K562 (cell line): ENCODE results near the gene BNIP5. TPM values are rescaled to one million over a fixed set of nuclear protein-coding genes. Genes with fewer than 3 reads are reported as not detected.

Experiments
- ATAC-seq: fragments of 200-7000 bp; cut with Tn5 transposase; 3 replicates; pipeline ENCODE4 v1.9.1; 2020; ENCODE audit warnings: moderate library complexity
- BruUV-seq: library from RNA; stranded (reverse); fragments of 400-500 nt; replicated peaks from 2 replicates; lab custom pipeline; 2021; lab: Mats Ljungman, UMichigan
- CTCF ChIA-PET: fragments of 300-600 bp; formaldehyde crosslinking; extraction: SDS; loops from one replicate; lab custom pipeline; 2021; ENCODE audit warnings: low intra/inter-chr PET ratio; lab: Yijun Ruan, JAX
- POLR2A ChIA-PET: fragments of 300-600, 350-650 bp; sonication (Branson Sonifier 250); formaldehyde crosslinking; extraction: SDS; loops from one replicate; lab custom pipeline; 2021; ENCODE audit warnings: antibody characterized with exemption, inconsistent platforms; lab: Yijun Ruan, JAX
- DNase-seq, 4 experiments: peaks; one replicate each; pipeline versions ENCODE4 v3.0.0 to v3.0.0-alpha.2; 2011 to 2018; ENCODE audit warnings: low spot score in 3 of 4, mixed read lengths in 3 of 4; ENCODE audit errors: extremely low read depth in 1 of 4
- FAIRE-seq: peaks from 2 replicates; lab custom pipeline; 2011; peaks lifted over from hg19 to GRCh38; lab: Jason Lieb, UNC
- H2AFZ ChIP-seq: 2 replicates; pipeline ENCODE4 v1.6.0; 2011; ENCODE audit warnings: low read depth, low read length, control low read depth, inconsistent platforms
- H3K27ac ChIP-seq: fragments of 200-600 bp; 3 replicates; pipeline ENCODE4 v1.8.0; 2011; ENCODE audit warnings: low read depth, mild to moderate bottlenecking, control low read depth, inconsistent platforms, low read length, moderate library complexity, mixed read lengths; ENCODE audit errors: extremely low read depth
- H3K27me3 ChIP-seq, 2 experiments: fragments of 300-600 bp in 1 of 2; 2 replicates in 1 of 2; 3 replicates in 1 of 2; pipeline versions ENCODE4 v1.6.0 to v1.8.0; 2011; ENCODE audit warnings: inconsistent platforms in 2 of 2, low read length in 2 of 2, mild to moderate bottlenecking in 1 of 2, mixed read lengths in 1 of 2, moderate library complexity in 1 of 2; ENCODE audit not compliant: control insufficient read depth in 2 of 2, insufficient read depth in 2 of 2
- H3K36me3 ChIP-seq: fragments of 300-600 bp; 3 replicates; pipeline ENCODE4 v1.8.0; 2011; ENCODE audit warnings: mild to moderate bottlenecking, low read length, inconsistent platforms; ENCODE audit not compliant: control insufficient read depth, insufficient read depth
- H3K4me1 ChIP-seq, 2 experiments: fragments of 200-600 bp in 1 of 2; replicated peaks in 1 of 2; 2 replicates in 1 of 2; 3 replicates in 1 of 2; pipeline versions ENCODE4 v1.5.1 to v1.8.0; 2011; ENCODE audit warnings: inconsistent platforms in 2 of 2, low read length in 2 of 2, mild to moderate bottlenecking in 1 of 2, mixed read lengths in 1 of 2, moderate library complexity in 1 of 2; ENCODE audit not compliant: control insufficient read depth in 2 of 2, insufficient read depth in 2 of 2
- H3K4me2 ChIP-seq: 2 replicates; pipeline ENCODE4 v1.6.1; 2011; ENCODE audit warnings: low read length, control low read depth, inconsistent platforms, mixed read lengths; ENCODE audit not compliant: insufficient read depth
- H3K4me3 ChIP-seq: fragments of 200-600 bp; sonication (generic), shearing (Covaris generic); 2 replicates; pipeline ENCODE4 v1.5.1; 2016; ENCODE audit warnings: control low read depth, inconsistent platforms
- H3K79me2 ChIP-seq: fragments of 200-600 bp; 3 replicates; pipeline ENCODE4 v1.8.0; 2011; ENCODE audit warnings: low read length, inconsistent platforms; ENCODE audit not compliant: control insufficient read depth, insufficient read depth
- H3K9ac ChIP-seq, 2 experiments: 2 replicates each; pipeline versions ENCODE4 v1.6.0 to v1.6.1; 2011; ENCODE audit warnings: low read depth in 2 of 2, low read length in 2 of 2, control low read depth in 1 of 2, inconsistent platforms in 1 of 2, mild to moderate bottlenecking in 1 of 2, mixed read lengths in 1 of 2; ENCODE audit not compliant: insufficient read depth in 1 of 2
- H3K9me1 ChIP-seq: one replicate; pipeline ENCODE4 v1.6.0; 2011; ENCODE audit warnings: inconsistent platforms, mild to moderate bottlenecking, low read length, moderate library complexity; ENCODE audit not compliant: control insufficient read depth, insufficient read depth
- H3K9me3 ChIP-seq: replicated peaks from 2 replicates; pipeline ENCODE4 v1.5.1; 2011; ENCODE audit warnings: low read depth, low read length, inconsistent platforms; ENCODE audit not compliant: control insufficient read depth, insufficient read depth
- H4K20me1 ChIP-seq: replicated peaks from 2 replicates; pipeline ENCODE4 v1.6.1; 2011; ENCODE audit warnings: low read length, inconsistent platforms, mixed read lengths; ENCODE audit not compliant: control insufficient read depth, insufficient read depth
- BHLHE40 ChIP-seq: IDR thresholded peaks from 2 replicates; pipeline ENCODE4 v1.6.1; 2011; ENCODE audit warnings: low read length, improper control_type of control experiment
- CBFA2T2 ChIP-seq: fragments of 450-650 bp; conservative IDR thresholded peaks from 2 replicates; pipeline ENCODE4 v1.6.1; 2017; ENCODE audit warnings: mild to moderate bottlenecking
- CBFA2T3 ChIP-seq: fragments of 450-650 bp; IDR thresholded peaks from 2 replicates; pipeline ENCODE4 v1.6.1; 2017
- CBX3 ChIP-seq, 2 experiments: IDR thresholded peaks; 1 replicate in 1 of 2; 2 replicates in 1 of 2; pipeline ENCODE4 v1.6.1; 2012; ENCODE audit warnings: inconsistent platforms in 2 of 2, low read length in 2 of 2, borderline replicate concordance in 1 of 2, control low read depth in 1 of 2
- ESRRA ChIP-seq: fragments of 450-650 bp; IDR thresholded peaks from 2 replicates; pipeline ENCODE4 v1.6.1; 2014; ENCODE audit warnings: low read depth, mild to moderate bottlenecking, moderate library complexity, borderline replicate concordance
- HDAC3 ChIP-seq: fragments of 450-650 bp; IDR thresholded peaks from 2 replicates; pipeline ENCODE4 v1.6.1; 2018; ENCODE audit warnings: borderline replicate concordance, mild to moderate bottlenecking, moderate library complexity; ENCODE audit not compliant: partially characterized antibody
- MEIS2 ChIP-seq: fragments of 450-650 bp; IDR thresholded peaks from 2 replicates; pipeline ENCODE4 v1.6.1; 2014; ENCODE audit warnings: mild to moderate bottlenecking; ENCODE audit not compliant: partially characterized antibody
- NFIC ChIP-seq: fragments of 450-650 bp; IDR thresholded peaks from 2 replicates; pipeline ENCODE4 v1.6.1; 2017; ENCODE audit warnings: mild to moderate bottlenecking, inconsistent platforms
- RAD51 ChIP-seq: fragments of 450-650 bp; IDR thresholded peaks from 2 replicates; pipeline ENCODE4 v1.7.1; 2016; ENCODE audit warnings: low read depth, mild to moderate bottlenecking, borderline replicate concordance
- ZNF316 ChIP-seq: fragments of 450-650 bp; IDR thresholded peaks from 2 replicates; pipeline ENCODE4 v1.6.1; 2016
- ZZZ3 ChIP-seq: fragments of 450-650 bp; IDR thresholded peaks from 2 replicates; pipeline ENCODE4 v1.6.1; 2016; ENCODE audit warnings: antibody characterized with exemption, mild to moderate bottlenecking, moderate library complexity
- WGBS: fragments of 100-300 bp; shearing (Covaris generic); methylation state at CpG from one replicate; pipeline ENCODE4 v1.1.6; 2016; ENCODE audit warnings: low coverage, mixed read lengths; ENCODE audit not compliant: insufficient coverage; ENCODE audit errors: missing lambda C conversion rate; 5-methylcytosine and 5-hydroxymethylcytosine counted together
- in situ Hi-C: fragments of 300-500 bp; cut with MboI; formaldehyde crosslinking; loops from 4 replicates; pipeline ENCODE4 v1.15.0; 2018; ENCODE audit warnings: inconsistent platforms, mixed read lengths
- intact Hi-C: fragments of 100-400 bp; cut with micrococcal nuclease; formaldehyde crosslinking; loops from 2 replicates; pipeline ENCODE4 v1.14.2; 2022
- polyA plus RNA-seq, 8 experiments: library from polyadenylated mRNA; depleted of rRNA in 4 of 8; stranded (reverse) in 5 of 8; unstranded in 3 of 8; fragments of >200 nt; fragmentation: Nextera tagmentation in 2 of 8; fragmentation: Illumina TruSeq in 1 of 8; extraction: Ambion mirVana in 2 of 8; extraction: Trizol in 1 of 8; gene quantifications; 2 replicates each; pipeline versions ENCODE4 v1.2.1 to v1.2.3, GENCODE V29; 2011 to 2014; ENCODE audit warnings: inconsistent platforms in 1 of 8, missing spikeins in 1 of 8
- total RNA-seq, 7 experiments: library from RNA; depleted of rRNA in 6 of 7; stranded (reverse); fragments of >200 nt in 6 of 7; fragmentation: Illumina TruSeq in 2 of 7; extraction: Trizol in 2 of 7; gene quantifications; 2 replicates each; pipeline versions ENCODE4 v1.2.1 to v1.2.3, GENCODE V29; 2011 to 2021; ENCODE audit warnings: low replicate concordance in 1 of 7
- TF ChIP-seq, protein P1 (sequence below): fragments of 450-650 bp; IDR thresholded peaks from 2 replicates; pipeline ENCODE4 v1.6.1; 2017; ENCODE audit warnings: mild to moderate bottlenecking, moderate library complexity
- TF ChIP-seq, protein P2 (sequence below): sonication (generic); formaldehyde crosslinking; IDR thresholded peaks from 2 replicates; pipeline ENCODE4 v1.5.0; 2020; ENCODE audit warnings: missing genetic modification reagents
- TF ChIP-seq, protein P3 (sequence below): fragments of 250-450 bp; sonication (Bioruptor Pico); IDR thresholded peaks from 2 replicates; pipeline ENCODE4 v1.4.0; 2020; ENCODE audit warnings: borderline replicate concordance
- TF ChIP-seq, protein P4 (sequence below), 2 experiments: fragments of 450-650 bp; IDR thresholded peaks; 2 replicates each; pipeline ENCODE4 v1.6.1; 2016

The BNIP5 gene
- total and polyA plus RNA-seq, 9 of the 15 experiments (the other 6 are each of a cell fraction or from before 2014, with no cell fraction given), result not detected

DNA sequence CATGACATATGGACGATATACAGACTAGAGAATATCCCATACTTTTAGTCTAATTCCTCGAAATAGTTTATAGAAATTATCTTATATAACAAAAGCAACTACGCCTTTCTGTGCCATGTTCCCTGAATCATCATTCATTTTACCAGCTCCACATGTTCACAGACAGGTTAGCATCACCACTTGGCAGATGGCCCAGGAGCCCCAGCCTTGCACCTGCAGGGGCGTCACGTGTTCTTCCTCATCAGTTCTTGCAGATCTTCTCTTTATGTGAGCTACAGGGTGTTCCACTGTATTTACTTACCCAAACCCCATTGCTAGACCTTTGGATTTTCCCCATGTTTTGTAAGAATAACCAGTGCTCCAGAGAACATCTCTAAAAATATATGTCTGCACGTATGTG is 12.6 kb upstream of the BNIP5 start:
- in situ Hi-C loops (no loop called here), intact Hi-C loops (no loop called here)
- no peaks in the 10 kb centered on the region for H3K9me1 ChIP-seq
- peaks cover 5% of the 10 kb centered on the region; the same call in 1 of the 2 replicates for H3K9me3 ChIP-seq
- peaks cover 28 to 33% of the 10 kb centered on the region in 2 experiments for H3K4me1 ChIP-seq
- ChIA-PET POLR2A (interaction anchor here (0.6 to 3.6 kb wide), 4 partner anchors 9 to 424 kb away, joined by 3 to 15 read pairs (median 6); no protein-coding TSS in a partner anchor), CTCF (interaction anchor here (0.5 kb wide), 1 partner anchor 1006 kb away, joined by 3 read pairs; no protein-coding TSS in a partner anchor)
- H3K9ac ChIP-seq, result no peak overlapping the region
- FAIRE-seq (no peak), DNase-seq (peak in 1 of 4 experiments; percentile 65), ATAC-seq (no peak)
- BruUV-seq, result no TSS peak
- H3K27me3 ChIP-seq, result no peaks in the 10 kb centered on the region
- peaks cover 9% of the 10 kb centered on the region; the same call in 1 of the 2 replicates for H4K20me1 ChIP-seq
- 25% methylated on average over 6 of the region's 6 CpGs for WGBS
- no peak overlapping the region for H3K27ac ChIP-seq
- no peak overlapping the region for H3K4me2 ChIP-seq
- H3K4me3 ChIP-seq, result no peak overlapping the region
- H3K36me3 ChIP-seq, result no peaks in the 10 kb centered on the region
- H3K79me2 ChIP-seq, result no peaks in the 10 kb centered on the region
- peak; percentile 53; the same call in 1 of the 2 replicates for TF ChIP-seq RAD51
- TF ChIP-seq ZZZ3, result no peak
- TF ChIP-seq, protein P1, sequence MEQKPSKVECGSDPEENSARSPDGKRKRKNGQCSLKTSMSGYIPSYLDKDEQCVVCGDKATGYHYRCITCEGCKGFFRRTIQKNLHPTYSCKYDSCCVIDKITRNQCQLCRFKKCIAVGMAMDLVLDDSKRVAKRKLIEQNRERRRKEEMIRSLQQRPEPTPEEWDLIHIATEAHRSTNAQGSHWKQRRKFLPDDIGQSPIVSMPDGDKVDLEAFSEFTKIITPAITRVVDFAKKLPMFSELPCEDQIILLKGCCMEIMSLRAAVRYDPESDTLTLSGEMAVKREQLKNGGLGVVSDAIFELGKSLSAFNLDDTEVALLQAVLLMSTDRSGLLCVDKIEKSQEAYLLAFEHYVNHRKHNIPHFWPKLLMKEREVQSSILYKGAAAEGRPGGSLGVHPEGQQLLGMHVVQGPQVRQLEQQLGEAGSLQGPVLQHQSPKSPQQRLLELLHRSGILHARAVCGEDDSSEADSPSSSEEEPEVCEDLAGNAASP, result no peak
- peak; percentile 51; the same call in 1 of the 2 replicates for TF ChIP-seq NFIC
- TF ChIP-seq CBX3 (IDR thresholded peaks at IDR 0.05; ENCODE audit: borderline replicate concordance in 1 of 2, low read length in 2 of 2), result no peak
- TF ChIP-seq CBFA2T3, result 0 out of 2 replicates have a peak, but pooled peaks have one; percentile 20
- TF ChIP-seq, protein P2, sequence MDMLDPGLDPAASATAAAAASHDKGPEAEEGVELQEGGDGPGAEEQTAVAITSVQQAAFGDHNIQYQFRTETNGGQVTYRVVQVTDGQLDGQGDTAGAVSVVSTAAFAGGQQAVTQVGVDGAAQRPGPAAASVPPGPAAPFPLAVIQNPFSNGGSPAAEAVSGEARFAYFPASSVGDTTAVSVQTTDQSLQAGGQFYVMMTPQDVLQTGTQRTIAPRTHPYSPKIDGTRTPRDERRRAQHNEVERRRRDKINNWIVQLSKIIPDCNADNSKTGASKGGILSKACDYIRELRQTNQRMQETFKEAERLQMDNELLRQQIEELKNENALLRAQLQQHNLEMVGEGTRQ (CRISPR knock-in tag), result peak; percentile 68
- TF ChIP-seq, protein P3, sequence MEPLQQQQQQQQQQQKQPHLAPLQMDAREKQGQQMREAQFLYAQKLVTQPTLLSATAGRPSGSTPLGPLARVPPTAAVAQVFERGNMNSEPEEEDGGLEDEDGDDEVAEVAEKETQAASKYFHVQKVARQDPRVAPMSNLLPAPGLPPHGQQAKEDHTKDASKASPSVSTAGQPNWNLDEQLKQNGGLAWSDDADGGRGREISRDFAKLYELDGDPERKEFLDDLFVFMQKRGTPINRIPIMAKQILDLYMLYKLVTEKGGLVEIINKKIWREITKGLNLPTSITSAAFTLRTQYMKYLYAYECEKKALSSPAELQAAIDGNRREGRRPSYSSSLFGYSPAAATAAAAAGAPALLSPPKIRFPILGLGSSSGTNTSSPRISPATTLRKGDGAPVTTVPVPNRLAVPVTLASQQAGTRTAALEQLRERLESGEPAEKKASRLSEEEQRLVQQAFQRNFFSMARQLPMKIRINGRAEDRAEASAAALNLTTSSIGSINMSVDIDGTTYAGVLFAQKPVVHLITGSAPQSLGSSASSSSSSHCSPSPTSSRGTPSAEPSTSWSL (CRISPR knock-in tag), result no peak
- peak; percentile 59 for TF ChIP-seq BHLHE40
- TF ChIP-seq MEIS2, result peak; percentile 16
- TF ChIP-seq, protein P4, sequence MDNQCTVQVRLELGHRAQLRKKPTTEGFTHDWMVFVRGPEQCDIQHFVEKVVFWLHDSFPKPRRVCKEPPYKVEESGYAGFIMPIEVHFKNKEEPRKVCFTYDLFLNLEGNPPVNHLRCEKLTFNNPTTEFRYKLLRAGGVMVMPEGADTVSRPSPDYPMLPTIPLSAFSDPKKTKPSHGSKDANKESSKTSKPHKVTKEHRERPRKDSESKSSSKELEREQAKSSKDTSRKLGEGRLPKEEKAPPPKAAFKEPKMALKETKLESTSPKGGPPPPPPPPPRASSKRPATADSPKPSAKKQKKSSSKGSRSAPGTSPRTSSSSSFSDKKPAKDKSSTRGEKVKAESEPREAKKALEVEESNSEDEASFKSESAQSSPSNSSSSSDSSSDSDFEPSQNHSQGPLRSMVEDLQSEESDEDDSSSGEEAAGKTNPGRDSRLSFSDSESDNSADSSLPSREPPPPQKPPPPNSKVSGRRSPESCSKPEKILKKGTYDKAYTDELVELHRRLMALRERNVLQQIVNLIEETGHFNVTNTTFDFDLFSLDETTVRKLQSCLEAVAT (IDR thresholded peaks at IDR 0.05), result no peak
- no peak for TF ChIP-seq HDAC3
- TF ChIP-seq CBFA2T2, result peak; percentile 32; the same call in 1 of the 2 replicates
- TF ChIP-seq ESRRA, result no peak
- no peak for TF ChIP-seq ZNF316
- H2AFZ ChIP-seq, result no peak overlapping the region
